Measurements from ENCODE around the gene RSRC1.
A peak's percentile ranks its signal among the peaks of the same experiment; 100 is the strongest.

The RSRC1 gene

DNA sequence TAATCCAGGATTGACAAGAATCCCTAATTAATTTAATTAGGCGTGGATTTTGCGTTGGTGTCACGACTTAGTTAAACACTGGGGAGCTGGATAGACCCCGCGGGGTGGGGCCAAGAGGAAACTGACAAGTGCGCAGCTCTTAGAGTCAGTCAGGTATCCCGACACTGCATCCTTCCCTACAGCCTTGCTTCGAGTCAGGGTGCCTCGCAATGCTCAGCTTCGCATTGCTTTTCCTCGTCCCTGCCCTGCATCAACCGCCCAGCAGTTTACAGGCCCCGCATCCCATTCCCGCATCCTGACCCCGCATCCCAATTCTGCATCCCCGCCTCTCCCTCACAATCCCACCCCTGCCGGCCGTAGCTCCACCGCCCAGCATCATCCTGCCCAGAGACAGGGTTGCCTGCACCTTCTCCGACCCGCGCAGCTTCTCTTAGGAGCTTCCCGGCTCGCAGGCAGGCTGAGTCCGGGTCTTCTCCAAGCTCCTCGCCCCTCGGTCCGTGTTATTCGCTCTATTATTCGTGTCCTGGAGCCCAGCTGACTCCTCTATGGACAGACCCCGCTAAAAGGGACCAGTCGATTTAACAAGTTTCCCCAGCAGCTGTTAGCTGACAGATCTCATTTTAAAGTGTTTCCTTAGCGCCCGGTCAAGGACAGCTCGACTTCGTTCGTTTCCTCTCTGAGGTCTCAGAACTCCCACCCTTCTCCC is 3.0 kb upstream of the RSRC1 start:
- Histone ChIP-seq H3K4me3 (ENCODE audit: low read length) (peak overlapping the region; percentile 79), H3K4me2 (ENCODE audit: low read length) (peak overlapping the region; percentile 95), H3K9me3 (ENCODE audit: control insufficient read depth, insufficient read depth, low read length) (no peaks in the 10 kb centered on the region)

DNA sequence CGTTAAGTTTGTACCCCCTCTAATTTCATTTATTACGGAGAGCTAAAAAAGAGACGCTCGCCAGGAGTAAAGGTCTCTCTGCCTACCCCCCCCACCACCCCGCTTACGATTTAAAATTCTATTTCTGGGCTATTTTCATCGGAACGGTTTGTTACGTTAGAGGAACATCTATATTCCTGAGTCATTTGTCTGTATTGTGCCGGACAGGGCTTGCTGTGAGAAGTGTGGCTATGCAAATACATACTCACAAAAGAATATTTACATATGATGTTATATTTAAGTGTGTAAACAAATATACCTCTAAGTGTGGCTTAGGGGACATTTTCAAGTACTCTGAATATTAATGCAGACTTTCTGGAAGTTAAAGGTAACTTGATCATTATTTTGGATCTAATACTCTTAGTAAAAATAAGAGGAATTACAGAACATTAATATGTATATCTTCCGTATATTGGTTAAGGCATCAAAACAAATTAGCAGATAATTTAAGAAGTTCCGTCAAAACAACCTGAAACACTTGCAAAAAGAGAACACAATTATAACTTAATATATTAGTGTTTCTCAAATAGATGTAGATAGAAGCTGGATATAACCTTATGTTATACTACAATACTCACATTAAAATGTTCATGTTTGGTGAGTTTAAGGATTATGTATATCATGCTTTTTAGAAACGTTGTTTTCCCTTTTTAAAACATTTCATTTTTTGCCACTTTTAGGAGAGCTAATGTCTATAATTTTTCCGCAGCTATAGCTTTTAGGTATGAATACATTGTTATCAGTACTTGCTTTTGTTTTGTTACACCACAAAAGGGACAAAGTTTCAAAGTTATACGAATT is 2.1 kb upstream of the RSRC1 start:
- Histone ChIP-seq H3K27me3 (ENCODE audit: control insufficient read depth, low read length) (no peaks in the 10 kb centered on the region), H3K79me2 (ENCODE audit: control insufficient read depth, low read length) (peaks cover 79% of the 10 kb centered on the region), H3K36me3 (ENCODE audit: control insufficient read depth, low read length) (peaks cover 19% of the 10 kb centered on the region), H3K4me2 (ENCODE audit: low read length) (peak overlapping the region; percentile 95), H3K27ac (ENCODE audit: low read depth, low read length) (peak overlapping the region; percentile 69), H3K4me3 (ENCODE audit: low read length) (peak overlapping the region; percentile 79), H3F3A (ENCODE audit: control insufficient read depth, insufficient read depth) (no peaks in the 10 kb centered on the region; the same call in 1 of the 2 replicates), H4K20me1 (ENCODE audit: control insufficient read depth, insufficient read depth, low read depth, low read length) (no peaks in the 10 kb centered on the region), H3K9me2 (replicated peaks; ENCODE audit: control insufficient read depth, low read length) (no peaks in the 10 kb centered on the region), H3K9me3 (ENCODE audit: control insufficient read depth, insufficient read depth, low read length) (no peaks in the 10 kb centered on the region), H3K4me1 (ENCODE audit: control insufficient read depth, low read length) (peaks cover 53% of the 10 kb centered on the region)
- no peak for TF ChIP-seq EZH2phosphoT487 (IDR thresholded peaks at IDR 0.05; ENCODE audit: borderline replicate concordance, low read length)
- TF ChIP-seq, protein P1, sequence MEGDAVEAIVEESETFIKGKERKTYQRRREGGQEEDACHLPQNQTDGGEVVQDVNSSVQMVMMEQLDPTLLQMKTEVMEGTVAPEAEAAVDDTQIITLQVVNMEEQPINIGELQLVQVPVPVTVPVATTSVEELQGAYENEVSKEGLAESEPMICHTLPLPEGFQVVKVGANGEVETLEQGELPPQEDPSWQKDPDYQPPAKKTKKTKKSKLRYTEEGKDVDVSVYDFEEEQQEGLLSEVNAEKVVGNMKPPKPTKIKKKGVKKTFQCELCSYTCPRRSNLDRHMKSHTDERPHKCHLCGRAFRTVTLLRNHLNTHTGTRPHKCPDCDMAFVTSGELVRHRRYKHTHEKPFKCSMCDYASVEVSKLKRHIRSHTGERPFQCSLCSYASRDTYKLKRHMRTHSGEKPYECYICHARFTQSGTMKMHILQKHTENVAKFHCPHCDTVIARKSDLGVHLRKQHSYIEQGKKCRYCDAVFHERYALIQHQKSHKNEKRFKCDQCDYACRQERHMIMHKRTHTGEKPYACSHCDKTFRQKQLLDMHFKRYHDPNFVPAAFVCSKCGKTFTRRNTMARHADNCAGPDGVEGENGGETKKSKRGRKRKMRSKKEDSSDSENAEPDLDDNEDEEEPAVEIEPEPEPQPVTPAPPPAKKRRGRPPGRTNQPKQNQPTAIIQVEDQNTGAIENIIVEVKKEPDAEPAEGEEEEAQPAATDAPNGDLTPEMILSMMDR (IDR thresholded peaks at IDR 0.05; ENCODE audit: low read depth, low read length, poor library complexity, severe bottlenecking), result no peak

More for the DNA sequence above, 3.0 kb upstream of the RSRC1 start:
- Histone ChIP-seq H3K4me1 (ENCODE audit: control insufficient read depth, low read length) (peaks cover 50% of the 10 kb centered on the region), H3K27ac (ENCODE audit: low read depth, low read length) (peak overlapping the region; percentile 69), H3K79me2 (ENCODE audit: control insufficient read depth, low read length) (peaks cover 70% of the 10 kb centered on the region), H3K27me3 (ENCODE audit: control insufficient read depth, low read length) (no peaks in the 10 kb centered on the region), H4K20me1 (ENCODE audit: control insufficient read depth, insufficient read depth, low read depth, low read length) (no peaks in the 10 kb centered on the region), H3K36me3 (ENCODE audit: control insufficient read depth, low read length) (peaks cover 11% of the 10 kb centered on the region), H3F3A (ENCODE audit: control insufficient read depth, insufficient read depth) (peaks cover 3% of the 10 kb centered on the region), H3K9me2 (replicated peaks; ENCODE audit: control insufficient read depth, low read length) (no peaks in the 10 kb centered on the region)
- TF ChIP-seq EZH2phosphoT487 (IDR thresholded peaks at IDR 0.05; ENCODE audit: borderline replicate concordance, low read length), result no peak
- TF ChIP-seq, protein P1 (IDR thresholded peaks at IDR 0.05; ENCODE audit: low read depth, low read length, poor library complexity, severe bottlenecking), result no peak

DNA sequence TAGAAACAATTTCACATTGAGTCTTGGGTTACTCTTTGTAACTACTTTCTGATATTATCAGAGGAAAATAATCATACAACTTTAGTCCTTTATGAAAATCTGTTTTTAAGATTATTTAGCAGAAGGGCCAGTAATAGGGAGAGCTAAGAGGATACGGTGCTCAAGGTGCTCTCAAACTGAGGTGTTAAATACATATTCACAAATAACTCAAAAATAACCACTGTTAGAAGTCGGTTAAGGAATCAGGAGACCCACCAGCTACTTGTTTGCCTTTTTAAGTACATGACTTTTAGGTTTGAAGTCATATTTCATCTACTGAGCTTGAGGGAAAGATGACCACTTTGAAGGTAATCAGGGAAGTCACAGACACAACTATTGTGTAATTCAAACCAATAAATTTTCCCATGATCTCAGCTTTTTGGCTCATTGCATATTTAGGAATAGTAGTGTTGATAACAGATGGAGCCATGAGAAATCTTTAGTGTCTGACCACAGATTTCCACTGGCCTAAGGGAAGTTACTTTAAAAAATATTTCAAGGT is 1.4 kb upstream of the RSRC1 start:
- peaks cover 26% of the 10 kb centered on the region for H3K36me3 ChIP-seq (ENCODE audit: control insufficient read depth, low read length)
- H3K4me2 ChIP-seq (ENCODE audit: low read length), result peak overlapping the region; percentile 95
- H3K4me1 ChIP-seq (ENCODE audit: control insufficient read depth, low read length), result peaks cover 48% of the 10 kb centered on the region
- peak overlapping the region; percentile 69 for H3K27ac ChIP-seq (ENCODE audit: low read depth, low read length)
- peak overlapping the region; percentile 79 for H3K4me3 ChIP-seq (ENCODE audit: low read length)
- TF ChIP-seq, protein P1 (IDR thresholded peaks at IDR 0.05; ENCODE audit: low read depth, low read length, poor library complexity, severe bottlenecking), result no peak
- TF ChIP-seq EZH2phosphoT487 (IDR thresholded peaks at IDR 0.05; ENCODE audit: borderline replicate concordance, low read length), result no peak
- no peaks in the 10 kb centered on the region for H4K20me1 ChIP-seq (ENCODE audit: control insufficient read depth, insufficient read depth, low read depth, low read length)
- no peaks in the 10 kb centered on the region for H3K27me3 ChIP-seq (ENCODE audit: control insufficient read depth, low read length)
- peaks cover 84% of the 10 kb centered on the region for H3K79me2 ChIP-seq (ENCODE audit: control insufficient read depth, low read length)
- 0 out of 2 replicates have a peak, but pooled peaks cover 2% of the 10 kb centered on the region for H3K9me3 ChIP-seq (ENCODE audit: control insufficient read depth, insufficient read depth, low read length)
- no peaks in the 10 kb centered on the region for H3K9me2 ChIP-seq (replicated peaks; ENCODE audit: control insufficient read depth, low read length)
- H3F3A ChIP-seq (ENCODE audit: control insufficient read depth, insufficient read depth), result no peaks in the 10 kb centered on the region; the same call in 1 of the 2 replicates

Measured in DOHH2 (cell line).